Measurements from ENCODE around the gene MTHFSD. TPM values are rescaled to one million over a fixed set of nuclear protein-coding genes. Genes with fewer than 3 reads are reported as not detected.
A peak's percentile ranks its signal among the peaks of the same experiment; 100 is the strongest.

MTHFSD gene
- total RNA-seq, 1 experiment from 2014 or later = 11.7 TPM

DNA sequence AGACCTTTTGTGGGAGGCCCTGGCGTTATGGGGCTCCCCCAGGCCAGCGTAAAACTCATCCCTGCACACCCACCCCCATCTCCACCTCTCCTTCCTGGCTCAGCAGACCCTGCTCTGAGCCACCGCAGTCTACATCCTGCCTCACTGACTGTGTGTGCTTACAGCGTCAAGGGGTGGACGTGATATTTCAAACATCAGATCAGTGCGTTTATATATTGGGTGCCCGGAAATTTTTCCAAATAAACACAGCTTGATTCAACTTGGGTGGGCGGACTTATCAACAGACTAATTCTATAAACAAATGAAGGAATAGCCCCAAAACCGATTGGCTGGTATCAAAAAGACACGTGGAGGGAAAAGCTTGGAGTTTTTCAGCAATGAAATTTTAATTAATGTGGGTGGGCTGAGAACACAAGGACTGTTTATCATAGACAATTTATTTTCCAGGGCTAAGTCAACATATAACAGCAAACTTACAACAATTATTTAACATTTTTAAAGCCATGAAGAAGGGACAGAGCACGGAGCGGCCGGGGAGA lies 23.1 kb upstream of the MTHFSD start, which contains the start of gene FOXL1:
Gene FOXL1 (plus strand): TSS at position 489 of the 539 bp plus-strand sequence. CDS start 175 bp downstream, outside the sequence.
- Histone ChIP-seq H3K4me3 (peak within 1 kb of the TSS; percentile 47), H3K4me1 (replicated peaks) (peaks cover 57% of the 10 kb centered on the region), H3K36me3 (peaks cover 73% of the 10 kb centered on the region), H3K27me3 (replicated peaks) (no peaks in the 10 kb centered on the region), H3K27ac (peak within 1 kb of the TSS; percentile 90), H3K9me3 (replicated peaks) (no peaks in the 10 kb centered on the region)
- peak; percentile 91 to 99 for DNase-seq (ENCODE audit: low read depth in 1 of 2, low spot score in 2 of 2)

DNA sequence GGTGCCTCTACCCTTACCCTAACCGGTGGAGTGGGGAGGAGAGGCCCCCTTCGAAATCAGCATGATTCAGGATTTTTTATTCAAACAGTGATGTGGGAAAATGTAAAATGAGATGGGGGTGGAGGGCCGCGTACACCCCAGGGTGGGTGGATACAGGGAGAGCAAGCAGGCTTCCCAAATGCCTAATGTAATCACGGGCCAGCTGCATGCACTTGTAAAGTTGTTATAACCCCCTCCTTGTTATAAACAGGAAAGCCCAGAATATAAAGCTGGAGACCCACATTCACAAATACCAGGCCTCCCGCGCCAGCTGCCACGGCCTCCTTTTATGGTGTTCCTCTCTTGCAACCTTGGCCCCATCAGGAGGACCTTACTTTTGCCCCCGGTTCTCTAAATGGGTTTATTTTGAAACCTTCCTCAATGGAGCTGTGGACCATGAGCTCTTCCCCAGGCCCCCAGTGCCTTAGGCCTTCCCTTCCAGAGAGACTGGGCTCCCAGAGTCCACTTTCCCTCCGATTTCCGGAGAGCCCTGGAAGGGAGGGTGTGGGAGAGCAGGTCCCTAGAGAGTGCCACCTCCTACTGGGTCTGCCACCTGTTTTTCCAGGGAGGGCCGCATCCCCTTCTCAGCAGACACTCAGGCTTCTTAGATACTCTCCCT lies 22.4 kb upstream of the MTHFSD start:
- Histone ChIP-seq H3K27ac (peak overlapping the region; percentile 90), H3K27me3 (replicated peaks) (no peaks in the 10 kb centered on the region), H3K9me3 (replicated peaks) (no peaks in the 10 kb centered on the region), H3K4me1 (replicated peaks) (peaks cover 57% of the 10 kb centered on the region), H3K4me3 (0 out of 2 replicates have a peak overlapping the region, but pooled peaks have one; percentile 0), H3K36me3 (peaks cover 75% of the 10 kb centered on the region)
- DNase-seq (ENCODE audit: low read depth in 1 of 2, low spot score in 2 of 2) = peak; percentile 86 to 94

DNA sequence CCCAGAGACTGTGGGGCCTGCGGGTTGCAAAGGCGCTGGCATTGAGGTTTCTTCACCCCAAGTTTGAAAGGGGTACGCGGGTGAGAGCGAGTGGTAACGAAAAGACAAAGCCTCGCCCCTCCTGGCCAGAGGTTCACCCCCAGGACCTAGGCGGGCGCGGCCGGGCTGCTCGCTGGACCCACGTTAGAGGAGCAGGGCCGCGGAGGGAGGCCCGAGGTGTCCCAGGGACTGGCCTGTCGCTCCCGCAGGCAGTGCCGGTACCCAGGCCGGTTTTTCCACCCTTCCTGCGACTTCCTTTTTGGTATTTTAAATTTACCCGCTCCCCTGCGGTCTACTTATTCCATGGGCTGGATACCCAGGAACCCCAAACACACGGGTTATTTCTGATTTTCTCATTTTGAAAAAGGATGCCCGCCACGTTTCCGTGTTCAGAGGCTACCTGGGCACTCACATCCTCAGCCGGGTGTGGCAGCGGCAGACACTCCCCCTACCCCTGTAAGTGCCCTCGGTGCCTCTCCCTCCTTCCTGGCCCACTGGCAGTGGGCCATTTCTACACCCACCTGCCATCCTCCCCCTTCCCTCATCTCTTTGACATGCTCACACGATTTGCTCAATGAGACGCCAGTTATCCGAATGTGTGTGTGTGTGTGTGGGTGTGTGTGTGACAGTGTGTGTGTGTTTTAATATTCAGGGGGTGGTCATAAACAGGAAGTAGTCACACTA lies 21.7 kb upstream of the MTHFSD start:
- no peaks in the 10 kb centered on the region for H3K27me3 ChIP-seq (replicated peaks)
- no peak overlapping the region for H3K4me3 ChIP-seq
- peak overlapping the region; percentile 90 for H3K27ac ChIP-seq
- H3K4me1 ChIP-seq (replicated peaks) = peaks cover 57% of the 10 kb centered on the region
- H3K9me3 ChIP-seq (replicated peaks) = no peaks in the 10 kb centered on the region
- peaks cover 77% of the 10 kb centered on the region for H3K36me3 ChIP-seq
- no peak for DNase-seq (ENCODE audit: low read depth in 1 of 2, low spot score in 2 of 2)

DNA sequence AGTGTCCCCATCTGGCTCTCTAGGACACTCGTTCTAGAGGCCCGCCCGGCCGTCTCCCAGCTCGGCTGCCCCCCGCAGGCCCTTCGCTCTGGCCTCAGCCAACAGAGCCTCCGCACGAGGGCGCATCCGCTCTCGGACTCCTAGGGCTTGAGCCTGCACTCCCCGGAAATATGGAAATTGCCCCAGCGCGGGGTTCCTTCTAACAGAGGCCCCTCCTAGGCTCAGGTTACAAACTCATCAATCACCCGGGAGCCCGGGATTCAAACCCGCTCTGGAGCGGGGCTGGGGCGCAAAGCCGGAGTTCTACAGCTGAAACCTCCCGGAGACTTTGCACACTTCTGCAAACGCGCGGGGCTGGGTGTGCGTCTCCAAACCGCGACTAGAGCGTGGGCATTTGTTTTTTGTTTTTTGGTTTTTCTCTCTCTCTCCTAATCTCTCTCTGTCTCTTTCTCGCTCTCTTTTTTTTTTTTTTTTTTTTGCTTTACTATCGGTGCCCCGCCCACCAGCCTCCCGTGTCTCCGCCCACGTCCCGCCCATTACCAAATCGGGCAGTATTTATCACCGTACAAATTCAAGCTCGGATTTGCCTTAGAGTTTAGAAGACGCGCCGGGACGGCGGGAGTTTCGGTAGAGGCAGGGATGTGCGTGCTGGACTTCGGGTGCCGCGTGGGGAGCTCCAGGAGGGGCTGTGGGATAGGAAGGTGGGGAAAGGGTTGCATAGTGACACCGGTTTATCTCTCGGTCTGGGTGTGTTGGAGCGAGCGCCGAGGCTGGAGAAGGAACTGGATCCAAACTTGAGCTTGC lies 20.9 kb upstream of the MTHFSD start:
- DNase-seq (ENCODE audit: low read depth in 1 of 2, low spot score in 2 of 2) = no peak
- Histone ChIP-seq H3K36me3 (peaks cover 81% of the 10 kb centered on the region), H3K27ac (no peak overlapping the region; the same call in 1 of the 2 replicates), H3K4me1 (replicated peaks) (peaks cover 57% of the 10 kb centered on the region), H3K9me3 (replicated peaks) (no peaks in the 10 kb centered on the region), H3K27me3 (replicated peaks) (no peaks in the 10 kb centered on the region), H3K4me3 (no peak overlapping the region)

DNA sequence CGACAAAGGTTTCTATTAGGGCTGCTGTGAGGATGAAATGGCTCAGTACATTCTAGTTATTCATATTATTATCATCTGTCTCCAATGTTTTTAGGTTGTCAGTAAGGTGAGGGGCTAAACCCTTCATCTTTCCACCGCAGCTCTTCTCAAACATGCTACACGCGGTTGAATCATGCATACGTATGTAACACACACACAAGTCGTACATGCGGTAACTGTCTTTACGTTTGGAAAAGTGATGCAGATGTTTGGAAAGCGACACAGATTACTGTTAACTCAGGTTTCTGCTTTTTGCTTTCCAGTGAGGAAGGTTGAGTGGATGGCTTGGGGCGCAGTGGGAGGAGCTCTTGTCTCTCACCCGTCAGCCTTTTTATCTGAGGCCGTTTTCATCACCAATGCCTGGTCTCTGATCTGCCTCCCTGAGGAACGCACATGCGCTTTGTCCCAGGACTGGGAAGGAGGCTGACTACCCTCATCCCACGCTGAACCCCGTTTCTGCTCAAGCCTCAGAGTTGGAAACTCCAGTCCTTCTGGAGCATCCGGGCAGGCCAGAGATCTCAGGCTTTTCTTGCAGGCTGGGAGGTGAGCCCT lies 20.2 kb upstream of the MTHFSD start:
- Histone ChIP-seq H3K36me3 (peaks cover 81% of the 10 kb centered on the region), H3K27ac (no peak overlapping the region), H3K9me3 (replicated peaks) (no peaks in the 10 kb centered on the region), H3K4me1 (replicated peaks) (peaks cover 63% of the 10 kb centered on the region), H3K4me3 (no peak overlapping the region), H3K27me3 (replicated peaks) (no peaks in the 10 kb centered on the region)
- DNase-seq (ENCODE audit: low read depth in 1 of 2, low spot score in 2 of 2) = no peak

DNA sequence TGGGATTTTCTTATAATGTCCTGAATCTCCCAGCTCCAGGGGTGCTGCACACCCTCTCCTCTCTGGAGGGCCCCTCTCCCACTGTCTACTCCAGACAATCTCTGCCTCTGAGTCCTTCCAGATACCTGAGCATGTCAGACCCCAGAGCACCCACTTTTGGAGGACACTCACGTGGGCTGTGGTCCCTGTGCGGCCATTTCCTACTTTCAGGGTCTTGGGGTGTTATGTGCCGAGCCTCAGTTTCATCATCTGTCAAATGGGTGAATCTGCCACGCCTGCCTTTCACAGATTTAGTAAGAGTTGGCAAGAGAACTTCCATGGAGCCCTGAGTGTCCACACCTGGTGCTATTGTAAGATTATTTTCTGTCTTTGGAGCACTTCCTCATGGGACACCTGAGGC lies 19.6 kb upstream of the MTHFSD start:
- DNase-seq (ENCODE audit: low read depth in 1 of 2, low spot score in 2 of 2) = no peak
- peaks cover 63% of the 10 kb centered on the region for H3K4me1 ChIP-seq (replicated peaks)

DNA sequence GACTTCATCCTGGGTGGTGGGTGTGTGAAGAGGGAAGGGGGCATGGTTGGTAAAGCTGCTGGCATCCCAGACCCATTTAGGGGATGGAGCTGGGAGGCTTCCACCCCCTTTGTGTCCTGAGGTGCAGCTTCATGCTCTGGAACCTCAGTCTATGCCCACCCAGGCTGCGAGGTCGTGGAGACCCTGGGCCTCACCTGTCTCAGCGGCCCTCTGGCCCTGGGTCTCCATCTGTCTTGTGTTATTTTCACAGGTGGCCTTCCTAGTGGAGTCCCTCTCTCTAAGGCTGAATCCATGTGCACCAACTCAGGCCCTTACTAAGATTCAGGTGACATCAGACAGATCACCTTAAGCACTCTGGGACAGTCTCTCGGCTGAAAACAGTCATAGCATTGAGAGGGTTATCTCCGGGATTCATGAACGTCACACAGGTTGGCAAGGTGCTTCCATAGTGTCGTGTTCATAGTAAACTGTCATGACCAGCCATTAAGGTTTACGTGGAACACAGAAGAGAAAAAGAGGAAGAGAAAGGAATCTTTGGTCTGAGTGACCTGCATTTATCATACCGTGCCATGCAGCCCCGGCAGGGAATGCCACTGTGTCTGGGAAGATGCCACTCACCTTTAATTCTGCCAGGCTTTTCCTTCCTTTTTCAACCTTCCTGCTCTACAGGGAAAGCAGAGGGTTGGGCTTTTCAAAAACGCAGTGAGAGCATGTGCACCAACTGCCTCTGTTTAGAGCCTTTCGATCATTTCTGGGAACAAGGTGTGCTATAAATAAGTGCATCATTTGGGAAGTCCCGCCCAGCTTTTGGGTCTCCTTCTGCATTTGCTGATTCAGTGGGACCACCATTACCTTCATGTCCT lies 18.8 kb upstream of the MTHFSD start:
- Histone ChIP-seq H3K9me3 (replicated peaks) (no peaks in the 10 kb centered on the region), H3K4me1 (replicated peaks) (peaks cover 63% of the 10 kb centered on the region), H3K36me3 (peaks cover 81% of the 10 kb centered on the region), H3K27ac (0 out of 2 replicates have a peak overlapping the region, but pooled peaks have one; percentile 82), H3K27me3 (replicated peaks) (no peaks in the 10 kb centered on the region), H3K4me3 (no peak overlapping the region)
- no peak for DNase-seq (ENCODE audit: low read depth in 1 of 2, low spot score in 2 of 2)

More for the DNA sequence above, 19.6 kb upstream of the MTHFSD start:
- H3K27me3 ChIP-seq (replicated peaks) = no peaks in the 10 kb centered on the region
- no peak overlapping the region for H3K27ac ChIP-seq
- H3K36me3 ChIP-seq = peaks cover 81% of the 10 kb centered on the region
- H3K9me3 ChIP-seq (replicated peaks) = no peaks in the 10 kb centered on the region
- no peak overlapping the region for H3K4me3 ChIP-seq

DNA sequence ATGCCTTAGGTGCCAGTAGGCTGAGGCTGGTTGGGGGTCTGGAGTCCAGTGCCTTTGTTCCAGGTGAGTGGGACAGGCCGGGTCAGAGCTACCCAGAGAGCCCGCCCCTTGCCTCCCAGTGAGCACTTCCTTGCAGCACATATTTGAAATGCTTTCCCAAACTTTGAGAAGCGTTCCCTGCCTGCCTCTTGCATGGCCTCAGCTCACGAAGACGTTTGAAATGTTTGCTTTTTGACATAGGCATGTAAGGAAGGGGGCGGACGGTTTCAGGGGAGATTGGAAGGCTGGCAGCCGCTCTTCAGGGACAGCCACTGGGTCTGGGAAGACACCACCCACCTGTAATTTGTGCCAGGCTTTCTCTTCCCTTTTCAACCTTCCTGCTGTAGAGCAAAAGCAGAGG lies 18.2 kb upstream of the MTHFSD start:
- H3K4me1 ChIP-seq (replicated peaks) = peaks cover 59% of the 10 kb centered on the region
- H3K27me3 ChIP-seq (replicated peaks) = no peaks in the 10 kb centered on the region
- H3K9me3 ChIP-seq (replicated peaks) = no peaks in the 10 kb centered on the region
- H3K27ac ChIP-seq = peak overlapping the region; percentile 82; the same call in 1 of the 2 replicates
- peak in 1 of 2 experiments; percentile 71 for DNase-seq (ENCODE audit: low read depth in 1 of 2, low spot score in 2 of 2)
- peaks cover 84% of the 10 kb centered on the region for H3K36me3 ChIP-seq
- H3K4me3 ChIP-seq = no peak overlapping the region

DNA sequence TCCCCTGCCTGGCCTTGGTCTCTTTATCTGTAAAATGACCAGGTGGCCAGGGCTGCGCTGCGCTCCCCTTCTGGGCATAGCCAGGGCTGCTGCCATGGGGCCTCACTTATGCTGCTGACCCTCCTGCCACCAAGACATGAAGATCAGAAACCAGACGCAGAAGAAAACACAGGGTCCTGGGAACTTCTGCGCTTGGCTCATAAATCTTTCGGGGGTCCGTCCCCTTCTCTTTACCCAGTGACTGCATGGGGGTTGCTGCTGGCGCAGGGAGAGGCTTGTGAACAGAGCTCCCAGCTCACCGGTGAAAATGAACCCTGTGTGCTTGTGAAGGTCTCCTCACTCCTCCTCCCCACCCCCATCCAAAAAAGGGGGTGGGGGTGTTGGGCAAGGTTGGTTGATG lies 17.6 kb upstream of the MTHFSD start:
- Histone ChIP-seq H3K4me3 (no peak overlapping the region), H3K36me3 (peaks cover 90% of the 10 kb centered on the region), H3K27me3 (replicated peaks) (no peaks in the 10 kb centered on the region), H3K9me3 (replicated peaks) (no peaks in the 10 kb centered on the region), H3K4me1 (replicated peaks) (peaks cover 55% of the 10 kb centered on the region), H3K27ac (peak overlapping the region; percentile 82; the same call in 1 of the 2 replicates)
- DNase-seq (ENCODE audit: low read depth in 1 of 2, low spot score in 2 of 2) = no peak

DNA sequence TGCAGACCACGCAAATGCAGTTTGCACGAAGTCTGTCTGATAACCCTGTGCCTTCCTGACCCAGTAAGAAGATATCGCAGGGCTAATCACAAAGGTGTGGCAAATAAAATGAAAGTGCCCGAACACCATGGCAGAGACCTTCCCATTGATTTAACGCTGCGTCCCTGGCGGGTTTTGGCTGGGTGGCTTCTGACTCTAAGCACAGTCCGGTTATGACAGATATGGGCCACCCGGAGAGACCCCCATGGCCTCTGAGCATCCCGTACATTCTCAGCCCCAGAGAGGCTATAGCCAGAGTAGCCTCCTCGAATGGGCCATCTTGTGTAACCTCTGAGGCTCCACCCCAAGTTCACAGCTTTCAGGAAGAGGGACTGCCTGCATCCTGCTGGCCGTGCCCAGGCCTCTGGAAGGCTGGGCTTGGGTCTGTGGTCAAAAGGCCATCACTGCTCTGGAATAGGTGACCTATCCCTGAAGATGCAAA lies 17.0 kb upstream of the MTHFSD start:
- no peak for DNase-seq (ENCODE audit: low read depth in 1 of 2, low spot score in 2 of 2)
- H3K9me3 ChIP-seq (replicated peaks) = 0 out of 2 replicates have a peak, but pooled peaks cover 2% of the 10 kb centered on the region
- H3K36me3 ChIP-seq = peaks cover 95% of the 10 kb centered on the region
- H3K27ac ChIP-seq = peak overlapping the region; percentile 82; the same call in 1 of the 2 replicates
- H3K4me3 ChIP-seq = no peak overlapping the region
- no peaks in the 10 kb centered on the region for H3K27me3 ChIP-seq (replicated peaks)
- H3K4me1 ChIP-seq (replicated peaks) = peaks cover 49% of the 10 kb centered on the region

DNA sequence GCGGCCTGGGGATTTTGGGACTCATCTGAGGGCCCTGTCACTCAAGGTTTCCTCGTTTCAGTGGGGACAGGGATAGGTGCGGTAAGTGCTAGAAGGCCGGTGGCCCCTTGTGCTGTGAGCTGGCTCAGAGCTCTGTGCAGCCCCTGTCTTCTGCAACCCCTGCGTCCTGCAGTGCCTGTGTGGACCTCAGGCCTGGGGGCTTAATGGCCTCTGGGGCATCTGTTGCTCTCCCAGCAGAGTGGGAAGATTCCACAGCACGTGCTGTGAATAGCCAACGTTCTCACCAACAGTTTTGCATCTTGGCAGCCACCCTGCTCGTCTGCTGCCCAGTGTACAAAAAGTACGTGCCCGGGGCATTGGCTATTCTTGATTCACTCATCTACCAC lies 16.5 kb upstream of the MTHFSD start:
- H3K9me3 ChIP-seq (replicated peaks) = 0 out of 2 replicates have a peak, but pooled peaks cover 3% of the 10 kb centered on the region
- H3K4me1 ChIP-seq (replicated peaks) = peaks cover 44% of the 10 kb centered on the region
- H3K36me3 ChIP-seq = peaks cover 93% of the 10 kb centered on the region
- H3K4me3 ChIP-seq = peak overlapping the region; percentile 82
- no peak for DNase-seq (ENCODE audit: low read depth in 1 of 2, low spot score in 2 of 2)
- H3K27me3 ChIP-seq (replicated peaks) = no peaks in the 10 kb centered on the region
- H3K27ac ChIP-seq = peak overlapping the region; percentile 82
